A549 treated with CpdA at 1 μM for 4 hours (cell line): ENCODE measurements around the gene NR1H3. TPM values are rescaled to one million over a fixed set of nuclear protein-coding genes. Genes with fewer than 3 reads are reported as not detected.

Experiments used
- total RNA-seq: library from RNA; stranded (reverse); fragments of 200-300 nt; extraction: Qiagen RNA extraction; gene quantifications from 5 replicates; pipeline ENCODE4 v1.2.3, GENCODE V29; 2022; ENCODE audit warnings: low read depth

The NR1H3 gene
- total RNA-seq: 8.4 to 14.0 TPM (median 12.3 TPM) in 5 replicates

GRCh38 chr11:47257517-47258316 lies at the start of gene NR1H3:
Gene NR1H3, plus strand, starts transcription at chr11:47257996. Its CDS starts 1,221 bp downstream, at chr11:47259217.

GRCh38 chr11:47248664-47249377 lies 9.0 kb upstream of the NR1H3 start, which contains the start of gene ACP2:
Gene ACP2, minus strand, starts transcription at chr11:47248814. Its CDS starts 25 bp downstream, at chr11:47248789.

GRCh38 chr11:47269829-47270305 lies 12.1 kb downstream of the NR1H3 start, which contains the start of gene MADD:
Gene MADD, plus strand, starts transcription at chr11:47270133.

Other genes starting within 250 kb of the NR1H3 start
- gene ARFGAP2, start 81.1 kb upstream of the NR1H3 start, total RNA-seq: 25.8 to 41.6 TPM (median 26.7 TPM) in 5 replicates
- 25.8 to 36.2 TPM (median 30.0 TPM) in 5 replicates for gene PACSIN3, start 71.6 kb upstream of the NR1H3 start, total RNA-seq
- 80.4 to 99.0 TPM (median 86.1 TPM) in 5 replicates for gene DDB2, start 43.0 kb upstream of the NR1H3 start, total RNA-seq
- 20.4 to 29.9 TPM (median 22.9 TPM) in 5 replicates for gene ACP2, start 9.2 kb upstream of the NR1H3 start, total RNA-seq
- 22.2 to 23.2 TPM (median 22.5 TPM) in 5 replicates for gene MADD, start 12.1 kb downstream of the NR1H3 start, total RNA-seq
- 0.05 to 0.06 TPM (median 0.05 TPM) in 4 of 5 replicates, not detected in the other for gene MYBPC3, start 94.7 kb downstream of the NR1H3 start, total RNA-seq
- 0.11 TPM in 1 of 5 replicates, not detected in the others for gene SPI1, start 120.6 kb downstream of the NR1H3 start, total RNA-seq
- 40.7 to 54.0 TPM (median 50.3 TPM) in 5 replicates for gene SLC39A13, start 150.6 kb downstream of the NR1H3 start, total RNA-seq
- gene PSMC3, start 168.4 kb downstream of the NR1H3 start, total RNA-seq: 188 to 258 TPM (median 203 TPM) in 5 replicates
- 0.06 to 0.41 TPM (median 0.17 TPM) in 4 of 5 replicates, not detected in the other for gene RAPSN, start 191.1 kb downstream of the NR1H3 start, total RNA-seq